CD4-positive, alpha-beta memory T cell (primary cell): ENCODE measurements around the gene KLK2. TPM values are rescaled to one million over a fixed set of nuclear protein-coding genes. Genes with fewer than 3 reads are reported as not detected.

Source experiments
- CTCF ChIA-PET: fragments of 350-600 bp; sonication (Branson Sonifier 250); formaldehyde crosslinking; loops from one replicate; lab custom pipeline; 2021; ENCODE audit warnings: inconsistent platforms; ENCODE audit not compliant: partially characterized antibody; lab: Charles Lee
- POLR2A ChIA-PET: fragments of 350-600 bp; sonication (Branson Sonifier 250); formaldehyde crosslinking; loops from one replicate; lab custom pipeline; 2021; ENCODE audit not compliant: partially characterized antibody; lab: Charles Lee
- DNase-seq, 5 donors: peaks; one replicate each; pipeline versions ENCODE4 v3.0.0 to v3.0.0-alpha.2; 2020 to 2022; ENCODE audit warnings: mixed read lengths in 1 of 5
- H3K27ac ChIP-seq: one replicate; pipeline ENCODE4 v1.7.0; 2013; ENCODE audit warnings: low read depth, low read length
- H3K27me3 ChIP-seq: 2 replicates; pipeline ENCODE4 v1.7.0; 2013; ENCODE audit warnings: mild to moderate bottlenecking, low read length, moderate library complexity; ENCODE audit not compliant: insufficient read depth
- H3K36me3 ChIP-seq: 2 replicates; pipeline ENCODE4 v1.7.0; 2013; ENCODE audit warnings: mild to moderate bottlenecking, low read length, moderate library complexity; ENCODE audit not compliant: insufficient read depth
- H3K4me1 ChIP-seq: 2 replicates; pipeline ENCODE4 v1.7.0; 2013; ENCODE audit warnings: mild to moderate bottlenecking, low read length, moderate library complexity; ENCODE audit not compliant: insufficient read depth
- H3K4me3 ChIP-seq, 2 donors: one replicate each; pipeline ENCODE4 v1.7.0; 2013; ENCODE audit warnings: low read length in 2 of 2, mild to moderate bottlenecking in 1 of 2
- H3K9me3 ChIP-seq, 2 donors: one replicate each; pipeline ENCODE4 v1.7.0; 2013; ENCODE audit warnings: low read length in 2 of 2, control low read depth in 1 of 2; ENCODE audit not compliant: control insufficient read depth in 1 of 2
- H3K27ac Mint-ChIP-seq, 7 donors: one replicate each; pipeline ENCODE4 v1.8.0; 2020 to 2021; ENCODE audit warnings: mixed read lengths in 7 of 7, mild to moderate bottlenecking in 6 of 7, inconsistent platforms in 3 of 7, moderate library complexity in 3 of 7
- H3K27me3 Mint-ChIP-seq, 2 donors: one replicate each; pipeline ENCODE4 v1.8.0; 2020 to 2021; ENCODE audit warnings: mixed read lengths in 2 of 2
- H3K36me3 Mint-ChIP-seq, 2 donors: one replicate each; pipeline ENCODE4 v1.8.0; 2020 to 2021; ENCODE audit warnings: mixed read lengths in 2 of 2, inconsistent platforms in 1 of 2, mild to moderate bottlenecking in 1 of 2
- H3K4me1 Mint-ChIP-seq, 4 donors: one replicate each; pipeline ENCODE4 v1.8.0; 2020 to 2021; ENCODE audit warnings: mixed read lengths in 4 of 4, mild to moderate bottlenecking in 1 of 4
- H3K4me3 Mint-ChIP-seq, 8 donors: one replicate each; pipeline ENCODE4 v1.8.0; 2020 to 2021; ENCODE audit warnings: mixed read lengths in 8 of 8, mild to moderate bottlenecking in 7 of 8, moderate library complexity in 6 of 8, inconsistent platforms in 3 of 8
- H3K9me3 Mint-ChIP-seq, 8 donors: one replicate each; pipeline ENCODE4 v1.8.0; 2020 to 2021; ENCODE audit warnings: mixed read lengths in 8 of 8, mild to moderate bottlenecking in 5 of 8, inconsistent platforms in 3 of 8, moderate library complexity in 1 of 8
- intact Hi-C: fragments of 100-400 bp; cut with micrococcal nuclease; formaldehyde crosslinking; loops from one replicate; pipeline ENCODE4 v1.15.1; 2023
- polyA plus RNA-seq, 2 donors: library from polyadenylated mRNA; unstranded; fragments of 300-500 nt; fragmentation: Illumina TruSeq; gene quantifications; one replicate each; pipeline ENCODE4 v1.2.3, GENCODE V29; 2021
- total RNA-seq, 2 experiments: library from RNA; stranded (reverse); gene quantifications; one replicate each; pipeline ENCODE4 v1.2.3, GENCODE V29; 2021

KLK2 gene
- not detected for total RNA-seq
- not detected for polyA plus RNA-seq

- H3K27me3 ChIP-seq: no peaks in the 10 kb centered on the region
- H3K4me3 ChIP-seq: no peak within 1 kb of the TSS
- intact Hi-C loops: no loop called here
- peaks cover 0 to 2% (median 0%) of the 10 kb centered on the region in 8 donors for H3K9me3 Mint-ChIP-seq
- no peaks in the 10 kb centered on the region for H3K4me1 ChIP-seq
- no peaks in the 10 kb centered on the region for H3K36me3 Mint-ChIP-seq
- no peak within 1 kb of the TSS for H3K4me3 Mint-ChIP-seq
- no peaks in the 10 kb centered on the region for H3K4me1 Mint-ChIP-seq
- ChIA-PET POLR2A (no interaction called here), CTCF (no interaction called here)
- H3K27ac Mint-ChIP-seq: no peak within 1 kb of the TSS
- no peak for DNase-seq
- H3K27ac ChIP-seq: no peak within 1 kb of the TSS
- H3K27me3 Mint-ChIP-seq: peaks cover 16 to 21% of the 10 kb centered on the region in 2 donors
- H3K9me3 ChIP-seq: no peaks in the 10 kb centered on the region
- no peaks in the 10 kb centered on the region for H3K36me3 ChIP-seq
Measured at GRCh38 chr19:50873056-50873455, at the start of gene KLK2. Gene KLK2, plus strand, starts transcription at chr19:50873439. Its CDS starts 35 bp downstream, at chr19:50873474.

DNA sequence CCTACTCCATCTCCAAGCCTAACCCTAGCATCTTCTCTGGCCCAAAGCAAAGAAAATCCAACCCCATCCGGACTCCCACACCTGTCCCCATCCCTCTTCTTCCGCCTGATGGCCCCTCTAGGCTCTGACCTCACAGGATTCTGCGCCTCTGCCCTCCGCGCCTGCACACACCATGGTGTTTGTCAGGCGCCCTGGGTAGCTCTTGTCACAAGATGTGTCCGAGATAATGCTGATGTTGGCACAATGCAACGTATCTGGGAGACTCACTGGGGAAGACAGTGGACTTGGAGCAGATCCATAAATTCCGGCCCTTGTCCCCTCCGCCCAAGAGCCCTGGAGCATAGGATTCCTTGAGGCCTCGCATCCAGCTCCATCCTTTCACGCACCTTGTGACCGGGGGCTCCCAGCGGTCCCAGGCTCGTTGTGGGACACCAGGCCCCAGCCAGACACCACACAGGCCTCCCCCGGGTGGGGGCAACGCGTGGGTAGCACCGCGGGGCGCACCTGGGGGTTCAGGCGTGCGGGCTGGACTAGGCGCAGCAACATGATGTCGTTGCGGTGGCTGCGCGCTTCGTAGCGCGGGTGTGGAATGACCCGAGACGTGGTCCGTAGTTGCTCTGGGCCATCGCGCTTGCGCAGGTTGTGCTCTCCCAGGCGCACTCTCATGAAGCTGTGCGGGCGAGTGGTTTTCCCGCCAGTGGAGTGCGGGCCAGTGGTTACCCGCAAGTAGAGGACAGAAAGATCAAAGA, 46.6 kb upstream of the KLK2 start:
- H3K36me3 ChIP-seq: no peaks in the 10 kb centered on the region
- no peaks in the 10 kb centered on the region for H3K9me3 ChIP-seq
- Mint-ChIP-seq H3K27ac (no peak overlapping the region), H3K27me3 (peaks cover 19 to 41% of the 10 kb centered on the region in 2 donors), H3K4me1 (no peaks in the 10 kb centered on the region), H3K9me3 (peaks cover 0 to 3% (median 0%) of the 10 kb centered on the region in 8 donors), H3K36me3 (no peaks in the 10 kb centered on the region), H3K4me3 (no peak overlapping the region)
- ChIA-PET POLR2A (no interaction called here), CTCF (no interaction called here)
- no peak overlapping the region for H3K27ac ChIP-seq
- no peak overlapping the region for H3K4me3 ChIP-seq
- H3K27me3 ChIP-seq: no peaks in the 10 kb centered on the region
- intact Hi-C loops: no loop called here
- DNase-seq: peak in 1 of 5 donors; percentile 24
- no peaks in the 10 kb centered on the region for H3K4me1 ChIP-seq

GRCh38 chr19:50827476-50827875, 45.8 kb upstream of the KLK2 start:
- Histone ChIP-seq H3K9me3 (no peaks in the 10 kb centered on the region), H3K27ac (no peak overlapping the region), H3K4me3 (no peak overlapping the region), H3K36me3 (no peaks in the 10 kb centered on the region), H3K4me1 (no peaks in the 10 kb centered on the region), H3K27me3 (no peaks in the 10 kb centered on the region)
- peak in 1 of 5 donors; percentile 4 for DNase-seq
- Mint-ChIP-seq H3K27ac (no peak overlapping the region), H3K9me3 (peaks cover 0 to 3% (median 0%) of the 10 kb centered on the region in 8 donors), H3K27me3 (peaks cover 18 to 33% of the 10 kb centered on the region in 2 donors), H3K4me3 (no peak overlapping the region), H3K36me3 (no peaks in the 10 kb centered on the region), H3K4me1 (no peaks in the 10 kb centered on the region)
- POLR2A ChIA-PET: no interaction called here
- CTCF ChIA-PET: no interaction called here
- intact Hi-C loops: no loop called here

GRCh38 chr19:50829801-50830200, 43.4 kb upstream of the KLK2 start:
- Histone ChIP-seq H3K4me1 (no peaks in the 10 kb centered on the region), H3K27me3 (peaks cover 6% of the 10 kb centered on the region), H3K4me3 (no peak overlapping the region), H3K27ac (no peak overlapping the region), H3K36me3 (no peaks in the 10 kb centered on the region), H3K9me3 (no peaks in the 10 kb centered on the region)
- Mint-ChIP-seq H3K4me1 (peaks cover 0 to under 1% (median 0%) of the 10 kb centered on the region in 4 donors), H3K27ac (no peak overlapping the region), H3K27me3 (peaks cover 15 to 31% of the 10 kb centered on the region in 2 donors), H3K4me3 (no peak overlapping the region), H3K9me3 (peaks cover 0 to 2% (median 0%) of the 10 kb centered on the region in 8 donors), H3K36me3 (no peaks in the 10 kb centered on the region)
- ChIA-PET CTCF (no interaction called here), POLR2A (no interaction called here)
- intact Hi-C loops: no loop called here
- no peak for DNase-seq

GRCh38 chr19:50830266-50831025, 42.8 kb upstream of the KLK2 start:
- intact Hi-C loops: no loop called here
- CTCF ChIA-PET: no interaction called here

GRCh38 chr19:50831026-50831396, 42.2 kb upstream of the KLK2 start:
- H3K9me3 Mint-ChIP-seq: peaks cover 0 to 2% (median 0%) of the 10 kb centered on the region in 8 donors
- peaks cover under 1 to 10% (median 3%) of the 10 kb centered on the region in 4 donors for H3K4me1 Mint-ChIP-seq
- Histone ChIP-seq H3K4me3 (no peak overlapping the region), H3K4me1 (peaks cover 9% of the 10 kb centered on the region), H3K27me3 (peaks cover 6% of the 10 kb centered on the region), H3K27ac (no peak overlapping the region), H3K9me3 (no peaks in the 10 kb centered on the region), H3K36me3 (no peaks in the 10 kb centered on the region)
- H3K4me3 Mint-ChIP-seq: no peak overlapping the region
- peaks cover 20 to 36% of the 10 kb centered on the region in 2 donors for H3K27me3 Mint-ChIP-seq
- CTCF ChIA-PET: no interaction called here
- POLR2A ChIA-PET: no interaction called here
- DNase-seq: no peak
- intact Hi-C loops: no loop called here
- H3K27ac Mint-ChIP-seq: no peak overlapping the region
- H3K36me3 Mint-ChIP-seq: no peaks in the 10 kb centered on the region

More at GRCh38 chr19:50830266-50831025, 42.8 kb upstream of the KLK2 start:
- Mint-ChIP-seq H3K36me3 (no peaks in the 10 kb centered on the region), H3K4me3 (no peak overlapping the region), H3K27me3 (peaks cover 20 to 37% of the 10 kb centered on the region in 2 donors), H3K27ac (no peak overlapping the region), H3K9me3 (peaks cover 0 to 2% (median 0%) of the 10 kb centered on the region in 8 donors), H3K4me1 (peaks cover 0 to 7% (median 3%) of the 10 kb centered on the region in 4 donors)
- POLR2A ChIA-PET: no interaction called here
- Histone ChIP-seq H3K27me3 (peaks cover 6% of the 10 kb centered on the region), H3K4me3 (no peak overlapping the region), H3K27ac (no peak overlapping the region), H3K9me3 (no peaks in the 10 kb centered on the region), H3K36me3 (no peaks in the 10 kb centered on the region), H3K4me1 (peaks cover 6% of the 10 kb centered on the region)
- DNase-seq: peak in 1 of 5 donors; percentile 28

DNA sequence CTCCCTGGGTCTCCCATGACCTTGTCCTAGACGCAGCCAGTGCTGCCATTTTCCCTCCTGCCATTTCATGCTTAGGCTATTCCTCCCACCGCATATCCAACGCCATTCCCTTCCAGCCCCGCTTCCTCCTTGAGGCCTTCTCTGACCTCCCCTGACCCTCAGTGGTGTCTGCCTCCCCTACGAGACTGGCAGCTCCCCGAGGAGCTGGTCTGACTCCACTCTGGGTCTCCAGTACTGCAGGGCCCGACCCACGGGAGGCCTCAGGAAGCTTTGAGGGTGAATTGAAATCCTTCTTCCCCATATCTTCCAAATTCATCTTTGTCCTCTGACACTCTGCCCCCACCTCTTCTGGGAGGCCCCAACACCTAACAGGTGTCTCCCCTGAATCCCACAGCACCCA, 40.6 kb upstream of the KLK2 start:
- peaks cover 27 to 43% of the 10 kb centered on the region in 2 donors for H3K27me3 Mint-ChIP-seq
- H3K27ac ChIP-seq: no peak overlapping the region
- peaks cover 6 to 16% (median 11%) of the 10 kb centered on the region in 4 donors for H3K4me1 Mint-ChIP-seq
- no peak overlapping the region for H3K27ac Mint-ChIP-seq
- CTCF ChIA-PET: no interaction called here
- no peaks in the 10 kb centered on the region for H3K9me3 ChIP-seq
- DNase-seq: no peak
- no peak overlapping the region for H3K4me3 Mint-ChIP-seq
- peaks cover 15% of the 10 kb centered on the region for H3K4me1 ChIP-seq
- H3K36me3 Mint-ChIP-seq: peaks cover 0 to 3% of the 10 kb centered on the region in 2 donors
- H3K36me3 ChIP-seq: no peaks in the 10 kb centered on the region
- H3K9me3 Mint-ChIP-seq: no peaks in the 10 kb centered on the region
- no peak overlapping the region for H3K4me3 ChIP-seq
- intact Hi-C loops: no loop called here
- POLR2A ChIA-PET: no interaction called here
- H3K27me3 ChIP-seq: peaks cover 6% of the 10 kb centered on the region
